GM18526 (cell line): ENCODE data around the gene IGF2BP2.

ENCODE experiments used
- POLR2A ChIP-seq: IDR thresholded peaks from 3 replicates; pipeline ENCODE4 v1.6.1; 2011; ENCODE audit not compliant: insufficient read length; ENCODE audit errors: extremely low read depth

IGF2BP2 gene

DNA sequence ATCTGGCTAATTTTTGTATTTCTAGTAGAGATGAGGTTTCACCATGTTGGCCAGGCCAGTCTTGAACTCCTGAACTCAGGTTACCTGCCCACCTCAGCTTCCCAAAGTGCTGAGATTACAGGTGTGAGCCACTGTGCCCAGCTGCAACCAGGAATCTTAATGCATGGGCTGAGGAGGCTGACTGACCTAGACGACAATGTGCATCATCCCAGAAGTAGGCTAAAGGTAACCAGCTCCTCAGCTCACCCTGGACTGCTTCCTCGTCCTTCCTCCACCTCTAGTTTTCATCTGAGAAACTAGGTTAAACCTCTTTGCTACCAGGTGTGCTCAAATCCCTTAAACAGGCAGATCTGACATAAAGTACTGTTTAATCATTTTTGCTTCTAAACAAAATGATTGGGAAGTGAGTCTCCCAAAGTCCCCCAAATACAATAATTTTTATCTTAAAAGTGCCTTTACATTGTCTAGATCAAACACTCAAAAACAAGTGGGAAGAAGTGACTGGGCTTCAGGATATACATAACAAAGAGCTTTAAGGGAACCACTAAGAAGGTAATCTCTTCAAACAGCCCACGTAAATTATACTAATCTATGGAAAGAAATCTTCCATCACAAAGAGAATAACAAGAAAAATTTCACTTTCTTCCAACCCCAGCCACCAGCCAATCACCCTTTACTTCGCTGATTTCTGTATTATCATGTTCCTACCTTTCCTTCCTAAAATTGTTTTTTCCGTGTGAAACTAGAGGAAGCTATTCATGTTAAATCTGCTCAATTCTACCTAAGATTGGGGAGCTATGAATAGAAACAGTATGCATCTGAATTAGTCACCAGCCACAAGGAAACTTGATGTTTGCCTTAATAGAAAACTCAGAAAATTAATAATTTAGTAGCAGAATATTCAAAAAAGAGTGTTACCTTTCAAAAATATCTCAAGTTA is 34.7 kb downstream of the IGF2BP2 start:
- no peak for TF ChIP-seq POLR2A

DNA sequence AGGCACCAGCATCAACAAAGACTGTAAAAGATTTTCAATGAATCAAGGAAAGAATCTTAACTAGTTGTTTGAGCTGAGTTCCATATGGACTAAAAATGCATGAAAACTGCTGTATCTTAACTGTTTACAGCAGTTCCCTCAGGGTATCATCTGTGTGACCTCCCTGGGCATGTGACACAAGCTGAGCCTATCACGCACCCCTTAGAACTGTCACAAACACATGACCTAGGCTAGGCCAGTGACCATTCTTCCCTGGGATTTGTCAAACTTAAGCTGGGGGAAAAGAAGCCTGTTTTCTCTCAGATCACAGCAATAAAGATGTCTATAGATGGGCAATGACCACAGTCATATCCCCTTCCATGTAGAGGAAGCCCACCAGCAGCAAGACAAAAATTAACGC is 35.7 kb downstream of the IGF2BP2 start:
- TF ChIP-seq POLR2A: no peak

DNA sequence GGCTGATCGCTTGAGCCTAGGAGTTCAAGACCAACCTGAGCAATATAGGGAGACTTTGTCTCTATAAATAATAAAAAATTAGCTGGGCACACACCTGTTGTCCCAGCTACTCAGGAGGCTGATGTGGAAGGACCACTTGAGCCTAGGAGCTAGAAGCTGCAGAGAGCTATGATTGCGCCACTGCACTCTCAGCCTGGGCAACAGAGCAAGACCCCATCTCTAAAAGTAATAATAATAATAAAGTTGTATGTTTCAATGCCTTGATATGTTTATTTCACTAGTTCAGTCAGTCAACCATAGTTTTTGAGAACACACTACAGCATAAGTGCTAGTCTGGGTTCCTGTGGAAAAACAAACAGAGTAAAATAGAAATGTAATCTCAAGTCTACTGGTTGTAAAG is 36.5 kb downstream of the IGF2BP2 start:
- no peak for TF ChIP-seq POLR2A

DNA sequence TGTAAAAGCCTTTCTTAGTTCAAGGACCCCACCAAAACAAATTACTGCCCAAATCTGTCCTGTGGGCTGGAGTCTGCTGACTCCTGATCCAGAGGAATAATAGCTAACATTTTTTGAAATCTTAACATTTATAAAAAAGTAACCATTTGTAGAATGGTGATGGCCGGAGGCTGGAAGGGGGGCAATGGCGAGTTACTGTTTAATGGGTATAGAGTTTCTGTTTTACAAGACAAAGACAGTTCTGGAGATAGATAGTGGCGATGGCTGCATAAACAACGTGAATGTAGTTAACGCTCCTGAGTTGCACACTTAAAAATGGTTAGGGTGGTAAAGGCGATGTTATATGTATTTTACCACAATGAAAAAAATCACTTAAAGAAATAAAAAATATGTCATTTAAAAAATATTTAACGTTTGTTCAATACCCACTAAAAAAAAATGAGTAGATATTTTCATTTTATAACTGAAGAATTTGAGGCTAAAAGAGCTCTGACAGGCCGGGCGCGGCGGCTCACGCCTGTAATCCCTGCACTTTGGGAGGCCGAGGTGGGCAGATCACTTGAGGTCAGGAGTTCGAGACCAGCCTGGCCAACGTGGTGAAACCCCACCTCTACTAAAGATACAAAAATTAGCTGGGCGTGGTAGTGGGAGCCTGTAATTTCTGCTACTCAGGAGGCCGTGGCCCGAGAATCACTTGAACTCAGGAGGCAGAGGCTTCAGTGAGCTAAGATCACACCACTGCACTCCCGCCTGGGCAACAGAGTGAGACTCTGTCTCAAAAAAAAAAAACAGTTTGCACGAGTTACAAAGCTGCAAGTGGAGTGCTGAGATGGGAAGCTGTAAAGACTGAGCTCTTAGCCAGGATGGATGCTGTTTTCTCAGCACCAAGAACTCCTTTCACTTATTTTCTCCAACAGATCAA is 37.6 kb downstream of the IGF2BP2 start:
- TF ChIP-seq POLR2A: no peak

DNA sequence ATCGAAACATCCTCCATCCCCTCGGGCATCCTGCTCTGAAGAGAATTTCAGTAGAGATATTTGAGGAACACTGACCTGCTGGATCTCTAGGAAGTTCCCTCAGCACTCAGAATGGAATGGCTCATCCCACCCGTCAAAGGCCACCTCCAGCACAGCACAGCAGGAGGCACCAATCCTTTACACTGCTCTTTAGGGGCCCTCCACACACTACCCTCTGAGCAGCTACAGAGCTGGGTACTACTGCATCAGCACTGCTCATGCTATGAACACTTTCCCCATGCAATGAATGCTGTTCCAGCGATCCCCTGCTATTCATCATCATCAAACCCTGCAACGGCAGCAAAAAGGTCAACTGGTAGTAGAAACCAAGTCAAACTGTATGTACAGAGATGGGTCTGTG is 40.5 kb downstream of the IGF2BP2 start:
- TF ChIP-seq POLR2A: no peak

DNA sequence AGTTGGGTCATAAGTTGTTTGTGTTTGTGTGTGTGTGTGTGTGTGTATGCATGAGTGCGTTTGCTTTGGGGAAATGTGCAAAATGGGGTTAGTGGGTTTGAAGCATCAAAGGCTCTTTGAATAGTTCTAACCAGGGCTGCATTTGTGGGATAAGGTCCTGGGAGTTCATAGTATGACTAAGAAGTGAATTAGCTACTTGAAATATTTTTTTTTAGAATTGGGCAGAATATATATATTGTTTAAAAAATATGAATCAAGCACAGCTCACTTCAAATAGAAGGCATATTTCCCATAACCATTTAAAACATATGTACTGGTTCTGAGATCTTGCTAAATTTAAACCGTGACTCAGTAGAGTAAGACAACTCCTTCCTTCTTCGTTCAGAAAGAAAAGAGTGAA is 43.1 kb downstream of the IGF2BP2 start:
- TF ChIP-seq POLR2A: no peak

DNA sequence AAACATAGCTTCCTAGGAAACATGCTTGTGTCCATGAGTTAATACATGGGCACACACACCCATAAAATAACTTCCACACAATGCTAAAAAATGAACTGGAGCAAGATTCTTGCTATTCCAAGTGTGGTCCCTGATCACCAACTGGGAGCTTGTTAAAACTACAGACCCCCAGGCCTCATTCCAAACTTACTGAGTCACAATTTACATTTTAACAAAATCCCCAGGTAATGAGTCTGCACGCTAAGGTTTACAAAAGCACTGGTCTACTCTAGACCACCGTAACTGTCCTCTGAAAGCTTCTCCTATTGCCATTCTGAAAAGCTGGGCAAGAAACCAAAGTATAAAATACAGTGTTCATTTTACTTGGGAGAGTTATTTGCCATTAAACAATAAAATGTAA is 45.4 kb downstream of the IGF2BP2 start:
- TF ChIP-seq POLR2A: no peak

DNA sequence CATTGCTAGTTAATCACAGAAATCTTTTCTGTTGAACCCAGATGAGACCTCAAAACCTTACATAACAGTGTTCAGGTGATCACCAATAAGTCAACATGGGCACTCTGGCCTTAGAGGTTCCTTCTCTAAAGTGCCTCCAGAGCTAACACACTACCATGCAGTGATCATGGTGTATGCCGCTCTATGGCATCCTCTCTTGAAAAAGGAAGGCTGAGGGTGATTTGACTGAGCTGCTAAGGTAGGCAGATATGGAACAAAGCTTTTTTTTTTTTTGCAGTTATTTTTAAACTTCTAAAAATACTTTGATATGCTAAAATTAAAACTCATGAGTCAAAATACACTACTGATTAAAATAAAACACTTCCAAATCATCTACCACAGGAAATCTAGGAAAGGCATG is 46.0 kb downstream of the IGF2BP2 start:
- TF ChIP-seq POLR2A: no peak

DNA sequence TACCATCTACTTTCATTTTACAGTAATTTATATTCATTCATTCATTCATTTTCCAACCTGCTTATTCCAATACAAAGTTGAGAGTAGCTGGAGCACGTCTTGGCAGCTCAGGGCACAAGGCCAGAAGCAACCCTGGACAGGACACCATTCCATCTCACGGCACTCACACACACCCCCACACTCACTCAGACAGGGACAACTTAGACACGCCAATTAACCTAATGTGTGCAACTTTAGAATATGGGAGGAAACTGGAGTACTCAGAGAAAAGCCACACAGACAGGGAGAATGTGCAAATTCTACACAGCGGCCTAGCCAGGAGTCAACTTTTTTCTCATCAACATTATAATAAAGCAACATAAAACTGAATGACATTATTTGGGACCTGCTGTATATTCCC is 46.7 kb downstream of the IGF2BP2 start:
- TF ChIP-seq POLR2A: no peak

DNA sequence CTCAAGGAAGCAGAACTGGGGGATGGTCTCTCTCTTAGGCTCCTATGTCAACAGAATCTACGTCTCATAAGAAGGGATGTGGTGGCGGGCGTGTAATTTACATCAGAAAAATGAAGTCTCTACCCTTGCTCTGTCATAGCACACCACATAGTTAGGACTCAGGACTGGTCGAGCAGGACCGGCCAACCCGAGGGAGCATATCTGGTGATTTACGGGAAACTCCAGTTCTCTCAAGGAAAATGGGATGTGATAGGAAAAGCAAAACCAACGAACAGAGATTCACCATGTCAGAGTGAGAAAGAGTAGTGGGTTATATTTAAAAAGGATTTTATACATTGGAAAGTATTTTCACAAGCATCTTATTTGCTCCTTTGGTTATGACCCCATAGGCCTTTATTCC is 54.7 kb downstream of the IGF2BP2 start:
- TF ChIP-seq POLR2A: no peak

DNA sequence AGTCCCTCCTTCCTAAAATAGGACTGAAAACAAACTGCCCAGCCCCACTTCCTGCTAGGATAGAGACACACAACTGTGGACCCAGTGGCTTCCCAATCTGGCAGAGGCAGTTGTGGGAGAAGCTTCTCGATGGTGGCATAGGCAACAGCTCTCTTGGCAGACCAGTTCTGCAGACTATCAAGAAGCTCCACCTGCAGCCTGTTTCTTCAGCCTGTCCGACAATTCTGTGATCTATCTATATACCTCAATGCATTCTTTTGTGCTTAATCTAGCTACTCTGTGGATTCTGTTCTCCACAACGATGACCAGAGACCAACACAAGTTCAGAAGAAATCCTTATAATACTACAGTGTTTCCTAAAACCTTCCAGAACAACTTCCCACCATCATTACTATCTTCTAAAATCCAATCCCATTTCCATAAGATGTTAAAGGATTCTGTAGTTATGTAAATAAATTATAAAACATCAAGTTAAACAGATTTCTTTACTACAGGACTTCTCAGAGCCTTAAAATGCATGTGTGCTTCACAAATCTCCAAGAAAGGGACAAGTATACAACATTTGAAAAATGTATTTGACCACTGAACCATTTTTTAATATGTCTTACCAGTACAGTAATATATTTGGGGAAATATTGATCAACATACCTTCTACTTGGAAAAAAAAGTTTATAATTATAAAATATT is 57.7 kb downstream of the IGF2BP2 start:
- TF ChIP-seq POLR2A: no peak

DNA sequence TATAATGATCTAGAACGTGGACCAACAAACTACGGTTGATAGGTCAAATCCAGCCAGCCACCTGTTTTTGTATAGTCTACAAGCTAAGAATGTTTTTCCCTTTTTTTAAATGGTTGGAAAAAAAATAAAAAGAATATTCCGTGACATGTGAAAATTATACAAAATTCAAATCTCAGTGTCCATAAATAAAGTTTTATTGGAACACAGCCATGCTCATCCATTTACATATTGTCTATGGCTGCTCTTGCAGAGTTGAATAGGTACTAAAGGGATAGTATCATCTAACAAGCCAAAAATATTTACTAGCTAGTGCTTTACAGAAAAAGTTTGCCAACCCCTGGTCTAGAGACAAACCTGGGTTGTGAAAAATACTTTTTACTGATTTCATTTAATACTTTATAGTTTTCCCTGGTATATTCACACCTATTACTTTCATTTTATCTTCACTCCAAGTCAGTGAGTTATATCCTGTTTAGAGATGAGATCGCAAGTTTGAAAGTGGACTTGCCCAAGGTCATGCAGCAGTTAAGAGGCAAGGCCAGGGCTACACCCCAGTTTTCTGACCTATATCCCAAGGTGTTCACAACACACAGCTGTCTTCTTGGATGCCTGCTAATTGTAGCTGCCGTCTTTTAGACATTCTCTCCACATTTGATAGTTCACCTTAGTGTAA is 58.4 kb downstream of the IGF2BP2 start:
- no peak for TF ChIP-seq POLR2A

DNA sequence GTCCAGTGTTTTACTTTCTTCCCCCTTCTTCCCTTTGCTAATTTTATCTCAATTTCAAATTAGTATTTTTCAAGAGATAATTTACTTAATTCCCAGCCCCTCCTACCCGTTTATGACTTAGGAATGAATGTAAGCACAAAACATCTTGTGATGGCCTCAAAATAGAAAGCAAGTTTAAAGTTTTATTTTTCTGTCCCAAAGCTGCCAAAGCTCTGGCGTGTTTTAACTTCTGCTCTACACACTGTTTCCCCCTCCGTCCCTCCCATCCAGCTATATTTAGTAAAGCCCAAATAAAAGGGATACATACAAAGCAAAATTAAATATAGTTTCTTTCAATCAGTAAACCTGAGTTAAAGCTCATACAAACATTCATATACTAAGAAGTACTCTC is 59.9 kb downstream of the IGF2BP2 start:
- TF ChIP-seq POLR2A: no peak

DNA sequence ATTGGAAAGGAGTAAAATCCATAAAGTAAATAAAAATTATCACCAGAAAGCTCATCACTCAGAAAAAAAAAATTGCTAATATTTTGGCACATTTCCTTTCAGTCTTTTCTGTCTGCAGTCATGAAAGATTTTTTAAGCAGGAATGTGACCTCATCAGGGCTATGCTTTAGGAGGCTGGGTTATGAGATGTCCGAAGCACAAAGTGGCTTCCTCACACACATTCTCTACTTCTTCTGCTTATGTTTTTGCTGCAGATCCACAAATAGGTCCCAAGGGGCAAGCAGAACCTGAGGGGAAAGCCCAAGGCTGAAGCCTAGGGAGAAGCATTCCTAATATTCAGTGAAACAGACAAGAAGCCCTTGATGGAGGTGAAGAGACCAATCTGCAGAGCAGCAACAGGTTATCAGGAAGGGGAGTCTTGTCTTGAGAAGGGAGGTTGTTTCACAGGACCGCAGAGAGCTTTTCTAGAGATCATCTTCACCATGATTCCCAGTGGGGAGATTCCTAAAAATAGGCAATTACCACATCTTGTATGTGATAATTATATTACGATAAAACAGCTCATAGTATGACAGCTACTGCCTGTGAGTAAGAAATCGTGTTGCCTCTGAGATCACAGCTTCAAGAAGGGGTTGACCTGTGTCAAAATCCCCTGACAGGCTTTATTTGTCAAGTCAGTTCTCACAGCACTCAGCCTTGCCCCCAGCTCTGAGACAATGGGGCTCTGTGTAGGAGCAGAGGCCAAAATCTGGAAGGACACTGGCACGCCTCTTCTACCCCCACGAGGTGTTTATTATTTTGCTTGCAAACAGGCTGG is 60.5 kb downstream of the IGF2BP2 start:
- no peak for TF ChIP-seq POLR2A
